Heart right ventricle (tissue), 16 donors: ENCODE measurements around the gene HMCN2. TPM values are rescaled to one million over a fixed set of nuclear protein-coding genes. Genes with fewer than 3 reads are reported as not detected.

ENCODE experiments used
- ATAC-seq, 8 donors: fragments of 200-7000 bp; cut with Tn5 transposase; one replicate each; pipeline ENCODE4 v1.9.1; 2020; ENCODE audit warnings: mild to moderate bottlenecking in 8 of 8, moderate library complexity in 8 of 8, moderate number of reproducible peaks in 1 of 8
- DNase-seq, 2 donors: peaks; one replicate each; pipeline ENCODE4 v3.0.0-alpha.2; 2020
- H3K27ac ChIP-seq, 10 donors: fragments of 200-600 bp; sonication (generic) in 2 of 10; one replicate each; pipeline versions ENCODE4 v1.5.0 to v1.8.0; 2020 to 2022; ENCODE audit warnings: mild to moderate bottlenecking in 3 of 10
- H3K27me3 ChIP-seq, 7 donors: fragments of 200-600 bp; one replicate each; pipeline ENCODE4 v1.8.0; 2021 to 2022; ENCODE audit warnings: mild to moderate bottlenecking in 2 of 7
- H3K36me3 ChIP-seq, 9 donors: fragments of 200-600 bp; sonication (generic) in 1 of 9; one replicate each; pipeline versions ENCODE4 v1.5.0 to v1.8.0; 2020 to 2022; ENCODE audit warnings: mild to moderate bottlenecking in 2 of 9
- H3K4me1 ChIP-seq, 9 donors: fragments of 200-600 bp; sonication (generic) in 1 of 9; one replicate each; pipeline versions ENCODE4 v1.5.0 to v1.8.0; 2020 to 2022; ENCODE audit warnings: mild to moderate bottlenecking in 4 of 9
- H3K4me3 ChIP-seq, 10 donors: fragments of 200-600 bp; sonication (generic) in 2 of 10; one replicate each; pipeline versions ENCODE4 v1.5.0 to v1.8.0; 2020 to 2022; ENCODE audit warnings: mild to moderate bottlenecking in 7 of 10, moderate library complexity in 2 of 10
- H3K9me3 ChIP-seq, 11 donors: fragments of 200-600 bp in 10 of 11; sonication (generic) in 2 of 11; one replicate each; pipeline versions ENCODE4 v1.5.0 to v1.8.0; 2013 to 2022; ENCODE audit warnings: mild to moderate bottlenecking in 2 of 11, control low read depth in 1 of 11, moderate library complexity in 1 of 11
- CTCF ChIP-seq, 9 donors: fragments of 200-600 bp; sonication (generic) in 2 of 9; IDR thresholded peaks; one replicate each; pipeline versions ENCODE4 v1.5.0 to v1.8.0; 2021 to 2022; ENCODE audit warnings: antibody characterized with exemption in 9 of 9, mild to moderate bottlenecking in 5 of 9, moderate library complexity in 1 of 9
- WGBS, 2 donors: extraction: QIAGEN DNeasy Blood & Tissue Kit; methylation state at CpG; one replicate each; pipeline ENCODE4 v1.1.7; 2013; ENCODE audit warnings: inconsistent platforms in 1 of 2; 5-methylcytosine and 5-hydroxymethylcytosine counted together
- intact Hi-C, 10 donors: fragments of 100-400 bp; cut with DNase I; formaldehyde crosslinking; loops; one replicate each; pipeline versions ENCODE4 v1.11.1 to v1.14.2; 2022
- polyA plus RNA-seq, 2 donors: library from polyadenylated mRNA; stranded (reverse); fragments of 200-250 nt; gene quantifications; one replicate each; pipeline ENCODE4 v1.2.3, GENCODE V29; 2013
- total RNA-seq, 10 donors: library from RNA; stranded (reverse); fragmentation: NEBNext Ultra II Directional in 3 of 10; extraction: Animal tissue kit (Norgen Biotek cat#: 25700) in 3 of 10; gene quantifications; one replicate each; pipeline versions ENCODE4 v1.2.1 to v1.2.4, GENCODE V29; 2021 to 2023
- donor health status: Arrhythmogenic right ventricular cardiomyopathy.
- donor health status: ischemic (EF 13 %, LVEDD 7.1; RV severe dilation, severe dysfunction).
- donor health status: healthy with polysubstance abuse.
- donor health status: DM: no; HTN: yes; CAD: no.
- donor health status: DM: no; HTN: no; CAD: no.
- donor health status: ischemic (EF 25% LVEDD 6.9; RV normal size, moderate dysfunction).
- donor health status: ischemic (EF 25% LVEDD 5.7; RV mildly dilated, moderate dysfunction).
- donor health status: healthy.
- donor health status: DM: yes; HTN: yes; CAD: no.
- donor health status: Ischemic cardiomyopathy.
- donor health status: ischemic (EF 35%, LVEDD 5.7; RV mildly dilated, moderate dysfunction).
- donor health status: nonischemic (EF 11% LVEDD 7.7; RV severe dilation, severe dysfunction).
- donor health status: DM: yes; HTN: yes; CAD: no.
- donor health status: PGD.
- donor health status: ischemic (EF 29% LVEDD 5.4; RV normal size, mild dysfunction).
- donor health status: nonischemic (EF 23%, LVEDD 6.1; RV moderate dilation, normal function).

HMCN2 gene
- total and polyA plus RNA-seq, 12 donors, result 2.6 to 10.2 (median 4.9) TPM

GRCh38 chr9:130284690-130285089 is 19.1 kb downstream of the HMCN2 start:
- intact Hi-C loops, result no loop called here
- WGBS, 2 donors, result 92 to 95% methylated on average over 7 of the region's 7 CpGs
- DNase-seq, result no peak

GRCh38 chr9:130285271-130285670 is 19.7 kb downstream of the HMCN2 start:
- peak overlapping the region in 1 of 10 donors; percentile 86 for H3K27ac ChIP-seq
- H3K4me3 ChIP-seq, result no peak overlapping the region
- H3K36me3 ChIP-seq, result no peaks in the 10 kb centered on the region
- DNase-seq, result no peak
- ATAC-seq, result no peak
- peaks cover 0 to 38% (median 18%) of the 10 kb centered on the region in 7 donors for H3K27me3 ChIP-seq
- H3K9me3 ChIP-seq, result no peaks in the 10 kb centered on the region
- intact Hi-C loops, result no loop called here
- no peak for TF ChIP-seq CTCF (IDR thresholded peaks at IDR 0.05)
- H3K4me1 ChIP-seq, result peaks cover 5 to 67% (median 25%) of the 10 kb centered on the region in 9 donors
- 80 to 84% methylated on average over 8 to 9 of the region's 9 CpGs for WGBS, 2 donors

More at GRCh38 chr9:130284690-130285089, 19.1 kb downstream of the HMCN2 start:
- H3K4me1 ChIP-seq, result peaks cover 5 to 62% (median 25%) of the 10 kb centered on the region in 9 donors
- peak overlapping the region in 1 of 10 donors; percentile 0 for H3K27ac ChIP-seq
- no peaks in the 10 kb centered on the region for H3K36me3 ChIP-seq
- no peak for TF ChIP-seq CTCF (IDR thresholded peaks at IDR 0.05)
- peaks cover 0 to 35% (median 13%) of the 10 kb centered on the region in 7 donors for H3K27me3 ChIP-seq
- no peaks in the 10 kb centered on the region for H3K9me3 ChIP-seq
- ATAC-seq, result no peak
- no peak overlapping the region for H3K4me3 ChIP-seq

GRCh38 chr9:130286072-130286770 is 20.7 kb downstream of the HMCN2 start:
- Histone ChIP-seq H3K36me3 (no peaks in the 10 kb centered on the region), H3K27ac (peak overlapping the region in 8 of 10 donors; percentile 50 to 87 (median 76)), H3K4me3 (no peak overlapping the region), H3K27me3 (peaks cover 0 to 38% (median 18%) of the 10 kb centered on the region in 7 donors), H3K4me1 (peaks cover 5 to 77% (median 25%) of the 10 kb centered on the region in 9 donors), H3K9me3 (no peaks in the 10 kb centered on the region)
- WGBS, 2 donors, result 89 to 91% methylated on average over 17 of the region's 17 CpGs
- DNase-seq (no peak), ATAC-seq (no peak)
- intact Hi-C loops, result no loop called here
- no peak for TF ChIP-seq CTCF (IDR thresholded peaks at IDR 0.05)

GRCh38 chr9:130286781-130287428 is 21.3 kb downstream of the HMCN2 start:
- Histone ChIP-seq H3K36me3 (no peaks in the 10 kb centered on the region), H3K9me3 (no peaks in the 10 kb centered on the region), H3K27ac (peak overlapping the region in 8 of 10 donors; percentile 50 to 87 (median 76)), H3K4me3 (peak overlapping the region in 1 of 10 donors; percentile 17), H3K27me3 (peaks cover 0 to 38% (median 18%) of the 10 kb centered on the region in 7 donors), H3K4me1 (peaks cover 5 to 76% (median 24%) of the 10 kb centered on the region in 9 donors)
- intact Hi-C loops, result no loop called here
- ATAC-seq (peak; percentile 49 to 86 (median 70)), DNase-seq (peak in 1 of 2 donors; percentile 71)
- 50 to 55% methylated on average over 20 of the region's 20 CpGs for WGBS, 2 donors
- TF ChIP-seq CTCF (IDR thresholded peaks at IDR 0.05), result no peak
